Fibroblast of villous mesenchyme (primary cell): ENCODE data around the gene MIGA2. TPM values are rescaled to one million over a fixed set of nuclear protein-coding genes. Genes with fewer than 3 reads are reported as not detected.

ENCODE experiments used
- DNase-seq: peaks from one replicate; pipeline ENCODE4 v3.0.0-alpha.2; 2010; ENCODE audit warnings: low read depth
- H3K4me3 ChIP-seq: 2 replicates; pipeline ENCODE4 v1.5.1; 2011; ENCODE audit warnings: low read depth, mild to moderate bottlenecking, low read length
- CTCF ChIP-seq: IDR thresholded peaks from 2 replicates; pipeline ENCODE4 v1.5.1; 2012; ENCODE audit warnings: low read depth, mild to moderate bottlenecking, low read length; ENCODE audit not compliant: insufficient read depth
- total RNA-seq: library from RNA; depleted of rRNA; stranded (reverse); fragments of >200 nt; gene quantifications from 2 replicates; pipeline ENCODE4 v1.2.3, GENCODE V29; 2012

Gene MIGA2
- total RNA-seq, 1 donor = 22.5 TPM

- DNase-seq = no peak
- no peak for TF ChIP-seq CTCF
- H3K4me3 ChIP-seq = no peak overlapping the region
Measured at GRCh38 chr9:129011170-129011569, 25.3 kb upstream of the MIGA2 start.

- no peak for TF ChIP-seq CTCF
- no peak for DNase-seq
- H3K4me3 ChIP-seq = no peak overlapping the region
Measured at GRCh38 chr9:129011761-129012181, 24.7 kb upstream of the MIGA2 start.

GRCh38 chr9:129012343-129012742 is 24.1 kb upstream of the MIGA2 start:
- DNase-seq = no peak
- TF ChIP-seq CTCF = no peak
- H3K4me3 ChIP-seq = no peak overlapping the region

GRCh38 chr9:129012893-129013448 is 23.5 kb upstream of the MIGA2 start:
- no peak for DNase-seq
- no peak overlapping the region for H3K4me3 ChIP-seq
- no peak for TF ChIP-seq CTCF

- no peak for DNase-seq
Measured at GRCh38 chr9:129013674-129014073, 22.8 kb upstream of the MIGA2 start.

GRCh38 chr9:129014124-129014523 is 22.3 kb upstream of the MIGA2 start:
- no peak overlapping the region for H3K4me3 ChIP-seq
- no peak for DNase-seq
- no peak for TF ChIP-seq CTCF

More at GRCh38 chr9:129013674-129014073, 22.8 kb upstream of the MIGA2 start:
- no peak for TF ChIP-seq CTCF
- H3K4me3 ChIP-seq = no peak overlapping the region

- DNase-seq = no peak
- no peak for TF ChIP-seq CTCF
- no peak overlapping the region for H3K4me3 ChIP-seq
Measured at GRCh38 chr9:129014608-129015007, 21.8 kb upstream of the MIGA2 start.
